Measurements from ENCODE around the gene IGF1R.

DNA sequence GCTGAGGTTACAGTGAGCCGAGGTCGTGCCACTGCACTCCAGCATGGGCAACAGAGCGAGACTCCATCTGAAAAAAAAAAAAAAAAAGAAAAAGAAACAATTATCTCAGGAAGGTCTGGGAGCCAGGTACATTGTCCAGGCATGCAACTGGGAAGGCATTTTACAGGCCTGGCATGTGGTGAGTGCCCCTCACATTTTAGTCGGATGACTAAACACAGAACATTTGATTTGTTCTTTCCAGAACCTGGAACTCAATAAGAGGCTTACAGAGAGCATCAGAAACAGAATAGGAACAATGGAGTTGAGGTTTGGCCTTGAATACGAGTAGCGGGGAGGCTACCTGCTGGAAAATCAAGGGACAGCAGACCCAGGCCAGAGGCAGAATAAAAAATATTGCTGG lies 33.7 kb upstream of the IGF1R start:
- TF ChIP-seq, protein P1, sequence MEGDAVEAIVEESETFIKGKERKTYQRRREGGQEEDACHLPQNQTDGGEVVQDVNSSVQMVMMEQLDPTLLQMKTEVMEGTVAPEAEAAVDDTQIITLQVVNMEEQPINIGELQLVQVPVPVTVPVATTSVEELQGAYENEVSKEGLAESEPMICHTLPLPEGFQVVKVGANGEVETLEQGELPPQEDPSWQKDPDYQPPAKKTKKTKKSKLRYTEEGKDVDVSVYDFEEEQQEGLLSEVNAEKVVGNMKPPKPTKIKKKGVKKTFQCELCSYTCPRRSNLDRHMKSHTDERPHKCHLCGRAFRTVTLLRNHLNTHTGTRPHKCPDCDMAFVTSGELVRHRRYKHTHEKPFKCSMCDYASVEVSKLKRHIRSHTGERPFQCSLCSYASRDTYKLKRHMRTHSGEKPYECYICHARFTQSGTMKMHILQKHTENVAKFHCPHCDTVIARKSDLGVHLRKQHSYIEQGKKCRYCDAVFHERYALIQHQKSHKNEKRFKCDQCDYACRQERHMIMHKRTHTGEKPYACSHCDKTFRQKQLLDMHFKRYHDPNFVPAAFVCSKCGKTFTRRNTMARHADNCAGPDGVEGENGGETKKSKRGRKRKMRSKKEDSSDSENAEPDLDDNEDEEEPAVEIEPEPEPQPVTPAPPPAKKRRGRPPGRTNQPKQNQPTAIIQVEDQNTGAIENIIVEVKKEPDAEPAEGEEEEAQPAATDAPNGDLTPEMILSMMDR (IDR thresholded peaks at IDR 0.05): no peak
- TF ChIP-seq POLR2AphosphoS5 (IDR thresholded peaks at IDR 0.05): no peak
- no peak for TF ChIP-seq POLR2A (IDR thresholded peaks at IDR 0.05)
- no peak for TF ChIP-seq EP300 (IDR thresholded peaks at IDR 0.05)
